Measurements from ENCODE around the gene LGALS3BP. TPM values are rescaled to one million over a fixed set of nuclear protein-coding genes. Genes with fewer than 3 reads are reported as not detected.

Gene LGALS3BP
- polyA plus RNA-seq, 1 donor (not counting 4 experiments of a cell fraction or from before 2014, with no cell fraction given): 53.0 TPM

GRCh38 chr17:78961571-78961970 lies 18.2 kb downstream of the LGALS3BP start:
- no peak overlapping the region for H3K9ac ChIP-seq (ENCODE audit: control insufficient read depth, extremely low read depth, insufficient read depth, low read length)
- H3K9me1 ChIP-seq (ENCODE audit: control insufficient read depth, extremely low read depth, insufficient read depth, low read length): no peaks in the 10 kb centered on the region
- TF ChIP-seq CTCF (optimal IDR thresholded peaks at IDR 0.05 in 1 of 3, IDR thresholded peaks at IDR 0.05 in 1 of 3, conservative IDR thresholded peaks at IDR 0.05 in 1 of 3; ENCODE audit: extremely low read depth in 1 of 3, insufficient read depth in 2 of 3, low read length in 3 of 3) (no peak), EZH2 (IDR thresholded peaks at IDR 0.05; ENCODE audit: low read length) (no peak)
- no peaks in the 10 kb centered on the region for H3K79me2 ChIP-seq (ENCODE audit: control insufficient read depth, insufficient read depth, low read length)
- H4K20me1 ChIP-seq (ENCODE audit: control insufficient read depth, extremely low read depth, insufficient read depth, low read length): no peaks in the 10 kb centered on the region
- H3K4me1 ChIP-seq (ENCODE audit: control insufficient read depth, extremely low read depth, insufficient read depth, low read length): peaks cover 6% of the 10 kb centered on the region
- peaks cover 8% of the 10 kb centered on the region for H3K27me3 ChIP-seq (ENCODE audit: control insufficient read depth, extremely low read depth, insufficient read depth, low read length)
- H2AFZ ChIP-seq (ENCODE audit: control insufficient read depth, low read length): no peak overlapping the region
- DNase-seq (ENCODE audit: low read depth, low spot score) (no peak), FAIRE-seq (no peak)
- H3K36me3 ChIP-seq (ENCODE audit: control insufficient read depth in 2 of 2, extremely low read depth in 1 of 2, insufficient read depth in 2 of 2, low read length in 2 of 2): no peaks in the 10 kb centered on the region
- H3K4me3 ChIP-seq (ENCODE audit: control insufficient read depth in 2 of 3, extremely low read depth in 1 of 3, insufficient read depth in 2 of 3, low read depth in 1 of 3, low read length in 3 of 3): no peak overlapping the region
- H3K27ac ChIP-seq (ENCODE audit: control insufficient read depth, insufficient read depth, low read length): no peak overlapping the region
- no peak overlapping the region for H3K4me2 ChIP-seq (ENCODE audit: control insufficient read depth, extremely low read depth, insufficient read depth, low read depth, low read length)
- H3K9me3 ChIP-seq (ENCODE audit: control insufficient read depth, low read depth, low read length): no peaks in the 10 kb centered on the region
- dilution Hi-C loops (cut with MboI; ENCODE audit: extremely low pct_ligation_motif_present, low sequenced_read_pairs): no loop called here

- Histone ChIP-seq H3K4me2 (ENCODE audit: control insufficient read depth, extremely low read depth, insufficient read depth, low read depth, low read length) (no peak overlapping the region), H4K20me1 (ENCODE audit: control insufficient read depth, extremely low read depth, insufficient read depth, low read length) (no peaks in the 10 kb centered on the region), H3K9me1 (ENCODE audit: control insufficient read depth, extremely low read depth, insufficient read depth, low read length) (no peaks in the 10 kb centered on the region), H3K27me3 (ENCODE audit: control insufficient read depth, extremely low read depth, insufficient read depth, low read length) (peaks cover 13% of the 10 kb centered on the region), H3K36me3 (ENCODE audit: control insufficient read depth in 2 of 2, extremely low read depth in 1 of 2, insufficient read depth in 2 of 2, low read length in 2 of 2) (no peaks in the 10 kb centered on the region), H3K4me3 (ENCODE audit: control insufficient read depth in 2 of 3, extremely low read depth in 1 of 3, insufficient read depth in 2 of 3, low read depth in 1 of 3, low read length in 3 of 3) (no peak overlapping the region), H3K9me3 (ENCODE audit: control insufficient read depth, low read depth, low read length) (no peaks in the 10 kb centered on the region), H3K79me2 (ENCODE audit: control insufficient read depth, insufficient read depth, low read length) (no peaks in the 10 kb centered on the region), H3K4me1 (ENCODE audit: control insufficient read depth, extremely low read depth, insufficient read depth, low read length) (peaks cover 9% of the 10 kb centered on the region), H2AFZ (ENCODE audit: control insufficient read depth, low read length) (no peak overlapping the region), H3K27ac (ENCODE audit: control insufficient read depth, insufficient read depth, low read length) (no peak overlapping the region), H3K9ac (ENCODE audit: control insufficient read depth, extremely low read depth, insufficient read depth, low read length) (no peak overlapping the region)
- dilution Hi-C loops (cut with MboI; ENCODE audit: extremely low pct_ligation_motif_present, low sequenced_read_pairs): no loop called here
- DNase-seq (ENCODE audit: low read depth, low spot score) (no peak), FAIRE-seq (no peak)
- TF ChIP-seq EZH2 (IDR thresholded peaks at IDR 0.05; ENCODE audit: low read length) (no peak), CTCF (optimal IDR thresholded peaks at IDR 0.05 in 1 of 3, IDR thresholded peaks at IDR 0.05 in 1 of 3, conservative IDR thresholded peaks at IDR 0.05 in 1 of 3; ENCODE audit: extremely low read depth in 1 of 3, insufficient read depth in 2 of 3, low read length in 3 of 3) (no peak)
Measured at GRCh38 chr17:78960928-78961327, 18.8 kb downstream of the LGALS3BP start.
